GM12878 (cell line): ENCODE data around the gene RET. TPM values are rescaled to one million over a fixed set of nuclear protein-coding genes. Genes with fewer than 3 reads are reported as not detected.

Experiments used
- ATAC-seq: fragments of 200-7000 bp; cut with Tn5 transposase; 3 replicates; pipeline ENCODE4 v1.9.1; 2020; ENCODE audit warnings: mild to moderate bottlenecking, moderate library complexity
- BruUV-seq: library from RNA; stranded (reverse); fragments of 400-500 nt; replicated peaks from 2 replicates; lab custom pipeline; 2021; lab: Mats Ljungman, UMichigan
- CTCF ChIA-PET: fragments of 300-600 bp; sonication (Branson Sonifier 250); formaldehyde crosslinking; extraction: SDS; loops from one replicate; lab custom pipeline; 2021; ENCODE audit warnings: inconsistent platforms; lab: Yijun Ruan, JAX
- POLR2A ChIA-PET: fragments of 350-600 bp; formaldehyde crosslinking; extraction: SDS; loops from one replicate; lab custom pipeline; 2021; ENCODE audit warnings: inconsistent platforms; lab: Charles Lee
- RAD21 ChIA-PET: fragments of 300-600 bp; sonication (Branson Sonifier 250); formaldehyde crosslinking; loops from one replicate; lab custom pipeline; 2023; ENCODE audit warnings: antibody characterized with exemption; ENCODE audit not compliant: unreplicated experiment; lab: Charles Lee
- SMC1A ChIA-PET: fragments of 300-600 bp; sonication (Branson Sonifier 250); formaldehyde crosslinking; loops from one replicate; lab custom pipeline; 2023; ENCODE audit not compliant: unreplicated experiment, uncharacterized antibody; lab: Charles Lee
- DNase-seq: peaks from one replicate; pipeline ENCODE4 v3.0.0-alpha.2; 2011; ENCODE audit warnings: low read depth, low spot score
- FAIRE-seq: peaks from 3 replicates; lab custom pipeline; 2011; peaks lifted over from hg19 to GRCh38; lab: Jason Lieb, UNC
- H2AFZ ChIP-seq: 2 replicates; pipeline ENCODE4 v1.6.0; 2011; ENCODE audit warnings: low read depth, low read length, control low read depth; ENCODE audit not compliant: control insufficient read depth
- H3K27ac ChIP-seq: 2 replicates; pipeline ENCODE4 v1.5.1; 2011; ENCODE audit warnings: control low read depth; ENCODE audit not compliant: control insufficient read depth, insufficient read depth
- H3K27me3 ChIP-seq, 2 experiments: replicated peaks in 1 of 2; 2 replicates each; pipeline versions ENCODE4 v1.6.0 to v1.6.1; 2011; ENCODE audit warnings: low read length in 1 of 2; ENCODE audit not compliant: control insufficient read depth in 2 of 2, insufficient read depth in 2 of 2
- H3K36me3 ChIP-seq, 2 experiments: 2 replicates each; pipeline ENCODE4 v1.5.1; 2011; ENCODE audit warnings: low read length in 1 of 2; ENCODE audit not compliant: control insufficient read depth in 2 of 2, insufficient read depth in 2 of 2
- H3K4me1 ChIP-seq: 2 replicates; pipeline ENCODE4 v1.6.1; 2011; ENCODE audit warnings: mild to moderate bottlenecking, low read length, moderate library complexity, mixed read lengths; ENCODE audit not compliant: control insufficient read depth, insufficient read depth
- H3K4me2 ChIP-seq: 2 replicates; pipeline ENCODE4 v1.6.0; 2011; ENCODE audit warnings: control low read depth; ENCODE audit not compliant: control insufficient read depth, insufficient read depth
- H3K4me3 ChIP-seq: fragments of 200-600 bp; sonication (generic); 2 replicates; pipeline ENCODE4 v1.5.1; 2016
- H3K79me2 ChIP-seq: 2 replicates; pipeline ENCODE4 v1.6.0; 2011; ENCODE audit warnings: low read length; ENCODE audit not compliant: control insufficient read depth, insufficient read depth
- H3K9ac ChIP-seq: 2 replicates; pipeline ENCODE4 v1.8.0; 2011; ENCODE audit warnings: low read length, control low read depth, mixed read lengths; ENCODE audit not compliant: control insufficient read depth, insufficient read depth
- H3K9me3 ChIP-seq: replicated peaks from 3 replicates; pipeline ENCODE4 v1.5.1; 2011; ENCODE audit warnings: mild to moderate bottlenecking, low read length; ENCODE audit not compliant: control insufficient read depth, insufficient read depth
- H4K20me1 ChIP-seq: 2 replicates; pipeline ENCODE4 v1.6.0; 2011; ENCODE audit not compliant: control insufficient read depth, insufficient read depth
- KAT2A ChIP-seq: conservative IDR thresholded peaks from 2 replicates; pipeline ENCODE4 v1.6.1; 2011; ENCODE audit warnings: low read depth, low read length; ENCODE audit not compliant: control insufficient read depth
- RAD21 ChIP-seq: IDR thresholded peaks from 2 replicates; pipeline ENCODE4 v1.6.1; 2011; ENCODE audit warnings: mild to moderate bottlenecking, low read depth, low read length, moderate library complexity; ENCODE audit not compliant: insufficient read depth
- RAD51 ChIP-seq: fragments of 450-650 bp; IDR thresholded peaks from 2 replicates; pipeline ENCODE4 v1.6.1; 2016; ENCODE audit warnings: moderate library complexity, mild to moderate bottlenecking, inconsistent platforms
- SMAD1 ChIP-seq: fragments of 450-650 bp; IDR thresholded peaks from 2 replicates; pipeline ENCODE4 v1.6.1; 2018; ENCODE audit warnings: mild to moderate bottlenecking, low read depth; ENCODE audit not compliant: partially characterized antibody
- SMAD5 ChIP-seq: IDR thresholded peaks from 2 replicates; pipeline ENCODE4 v1.6.1; 2016; ENCODE audit warnings: antibody characterized with exemption, low read depth
- STAT3 ChIP-seq: IDR thresholded peaks from 2 replicates; pipeline ENCODE4 v1.6.1; 2011; ENCODE audit warnings: low read depth, low read length, improper control_type of control experiment
- YBX1 ChIP-seq: fragments of 450-650 bp; IDR thresholded peaks from 2 replicates; pipeline ENCODE4 v1.6.1; 2016; ENCODE audit warnings: antibody characterized with exemption
- WGBS: methylation state at CpG from one replicate; pipeline ENCODE4 v1.1.6; 2016; ENCODE audit warnings: low lambda C conversion rate; ENCODE audit not compliant: insufficient replicate concordance, insufficient coverage; ENCODE audit errors: missing lambda C conversion rate; 5-methylcytosine and 5-hydroxymethylcytosine counted together
- in situ Hi-C: fragments of 300-500 bp; cut with MboI; formaldehyde crosslinking; loops from 9 replicates; pipeline ENCODE4 v1.14.3; 2018; ENCODE audit warnings: mixed read lengths
- intact Hi-C: fragments of 100-400 bp; cut with micrococcal nuclease; formaldehyde crosslinking; loops from one replicate; pipeline ENCODE4 v1.14.2; 2022; ENCODE audit not compliant: unreplicated experiment
- polyA plus RNA-seq, 11 experiments: library from polyadenylated mRNA; depleted of rRNA in 4 of 11; unstranded in 6 of 11; stranded (reverse) in 5 of 11; fragments of >200 nt; fragmentation: Nextera tagmentation in 4 of 11; fragmentation: Illumina TruSeq in 1 of 11; extraction: Ambion mirVana in 4 of 11; extraction: Trizol in 1 of 11; gene quantifications; 1 replicate in 1 of 11; 2 replicates in 10 of 11; pipeline versions ENCODE4 v1.2.1 to v1.2.3, GENCODE V29; 2011 to 2016; ENCODE audit warnings: inconsistent platforms in 2 of 11, missing spikeins in 2 of 11, low read depth in 1 of 11
- total RNA-seq, 4 experiments: library from RNA; depleted of rRNA in 3 of 4; stranded (reverse); fragments of >200 nt in 3 of 4; fragmentation: Illumina TruSeq in 1 of 4; extraction: Trizol in 1 of 4; gene quantifications; 2 replicates each; pipeline versions ENCODE4 v1.2.1 to v1.2.3, GENCODE V29; 2013 to 2021
- TF ChIP-seq, protein P1 (sequence below): IDR thresholded peaks from 2 replicates; pipeline ENCODE4 v1.6.1; 2012; ENCODE audit warnings: low read length, inconsistent platforms

The RET gene
- total and polyA plus RNA-seq, 10 of the 15 experiments (the other 5 are each of a cell fraction or from before 2014, with no cell fraction given): not detected

GRCh38 chr10:43039624-43040481, 37.0 kb upstream of the RET start (continued):
- no peak for TF ChIP-seq RAD21
- no peak for TF ChIP-seq YBX1
- TF ChIP-seq RAD51: no peak
- TF ChIP-seq STAT3: no peak
- TF ChIP-seq, protein P1, sequence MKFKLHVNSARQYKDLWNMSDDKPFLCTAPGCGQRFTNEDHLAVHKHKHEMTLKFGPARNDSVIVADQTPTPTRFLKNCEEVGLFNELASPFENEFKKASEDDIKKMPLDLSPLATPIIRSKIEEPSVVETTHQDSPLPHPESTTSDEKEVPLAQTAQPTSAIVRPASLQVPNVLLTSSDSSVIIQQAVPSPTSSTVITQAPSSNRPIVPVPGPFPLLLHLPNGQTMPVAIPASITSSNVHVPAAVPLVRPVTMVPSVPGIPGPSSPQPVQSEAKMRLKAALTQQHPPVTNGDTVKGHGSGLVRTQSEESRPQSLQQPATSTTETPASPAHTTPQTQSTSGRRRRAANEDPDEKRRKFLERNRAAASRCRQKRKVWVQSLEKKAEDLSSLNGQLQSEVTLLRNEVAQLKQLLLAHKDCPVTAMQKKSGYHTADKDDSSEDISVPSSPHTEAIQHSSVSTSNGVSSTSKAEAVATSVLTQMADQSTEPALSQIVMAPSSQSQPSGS: no peak
- no peak for TF ChIP-seq SMAD5
- no peak for TF ChIP-seq KAT2A

DNA sequence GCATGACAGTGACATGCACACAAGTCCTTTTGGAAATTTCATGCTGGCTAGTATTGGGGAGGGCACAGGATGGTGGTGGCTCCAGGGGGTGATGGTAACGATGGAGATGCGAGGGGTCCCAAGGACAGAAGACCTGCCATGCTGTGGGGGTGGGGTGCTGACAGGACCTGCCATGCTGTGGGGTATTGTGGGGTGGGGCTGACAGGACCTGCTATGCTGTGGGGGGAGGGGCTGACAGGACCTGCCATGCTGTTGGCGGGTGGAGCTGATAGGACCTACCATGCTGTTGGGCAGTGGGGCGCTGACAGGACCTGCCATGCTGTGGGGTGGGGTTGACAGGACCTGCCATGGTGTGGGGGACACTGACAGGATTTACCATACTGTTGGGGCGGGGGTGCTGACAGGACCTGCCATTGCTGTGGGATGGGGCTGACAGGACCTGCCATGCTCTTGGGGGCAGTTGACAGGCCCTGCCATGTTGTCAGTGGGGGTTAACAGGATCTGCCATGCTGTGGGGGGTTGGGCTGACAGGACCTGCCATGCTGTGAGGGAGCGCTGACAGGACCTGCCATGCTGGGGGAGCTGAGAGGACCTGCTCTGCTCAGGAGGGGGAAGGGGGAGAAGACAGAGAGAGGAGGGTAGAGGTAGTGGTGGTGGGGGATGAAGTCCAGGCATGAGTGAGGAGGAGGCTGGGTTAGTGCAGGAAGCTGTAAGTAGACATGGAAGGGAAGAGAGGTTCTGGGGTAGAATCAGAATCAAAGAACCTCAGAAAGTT, 36.2 kb upstream of the RET start:
- ChIA-PET SMC1A (interaction anchor here (0.7 kb wide), 1 partner anchor 8 kb away, joined by 3 read pairs; no protein-coding TSS in a partner anchor), CTCF (no interaction called here), POLR2A (no interaction called here)
- WGBS: 25% methylated on average over 5 of the region's 6 CpGs
- Histone ChIP-seq H3K4me2 (no peak overlapping the region), H3K4me1 (no peaks in the 10 kb centered on the region), H3K36me3 (no peaks in the 10 kb centered on the region), H4K20me1 (no peaks in the 10 kb centered on the region), H3K27me3 (no peaks in the 10 kb centered on the region), H3K9ac (no peak overlapping the region), H3K79me2 (no peaks in the 10 kb centered on the region), H3K4me3 (no peak overlapping the region)
- FAIRE-seq (no peak), DNase-seq (no peak), ATAC-seq (no peak)
- in situ Hi-C loops: no loop called here
- BruUV-seq: no TSS peak
- no peak for TF ChIP-seq SMAD1
- TF ChIP-seq, all 136 proteins: peak for 0
- RAD21 ChIA-PET: no interaction called here
- Histone ChIP-seq H2AFZ (no peak overlapping the region), H3K27ac (no peak overlapping the region), H3K9me3 (no peaks in the 10 kb centered on the region)
- intact Hi-C loops: no loop called here
